Measurements from ENCODE around the gene ACSF3.

The ACSF3 gene

GRCh38 chr16:89166696-89167424 is 73.2 kb downstream of the ACSF3 start:
- H3K27me3 Mint-ChIP-seq = peaks cover 57% of the 10 kb centered on the region

GRCh38 chr16:89167425-89167941 is 73.8 kb downstream of the ACSF3 start:
- intact Hi-C loops (cut with micrococcal nuclease) = loop anchor here (5.0 kb wide), 3 partner anchors 225 to 430 kb away; partner anchors contain the start of gene APRT
- Mint-ChIP-seq H3K4me1 (ENCODE audit: low read depth) (peaks cover 25% of the 10 kb centered on the region), H3K9me3 (no peaks in the 10 kb centered on the region), H3K27me3 (peaks cover 63% of the 10 kb centered on the region), H3K4me3 (no peak overlapping the region), H3K27ac (no peak overlapping the region), H3K36me3 (ENCODE audit: low read depth) (no peaks in the 10 kb centered on the region)

More at GRCh38 chr16:89166696-89167424, 73.2 kb downstream of the ACSF3 start:
- Mint-ChIP-seq H3K9me3 (no peaks in the 10 kb centered on the region), H3K27ac (no peak overlapping the region), H3K36me3 (ENCODE audit: low read depth) (no peaks in the 10 kb centered on the region), H3K4me1 (ENCODE audit: low read depth) (peaks cover 25% of the 10 kb centered on the region), H3K4me3 (no peak overlapping the region)
- intact Hi-C loops (cut with micrococcal nuclease) = loop anchor here (5.0 kb wide), 3 partner anchors 225 to 430 kb away; partner anchors contain the start of gene APRT

- intact Hi-C loops (cut with micrococcal nuclease) = loop anchor here (5.0 kb wide), 3 partner anchors 226 to 431 kb away; partner anchors contain the start of gene APRT
- Mint-ChIP-seq H3K4me3 (no peak overlapping the region), H3K27me3 (peaks cover 72% of the 10 kb centered on the region), H3K36me3 (ENCODE audit: low read depth) (no peaks in the 10 kb centered on the region), H3K27ac (no peak overlapping the region), H3K4me1 (ENCODE audit: low read depth) (peaks cover 25% of the 10 kb centered on the region), H3K9me3 (no peaks in the 10 kb centered on the region)
Measured at GRCh38 chr16:89168381-89169189, 74.9 kb downstream of the ACSF3 start.

GRCh38 chr16:89169778-89170177 is 76.1 kb downstream of the ACSF3 start:
- Mint-ChIP-seq H3K9me3 (no peaks in the 10 kb centered on the region), H3K4me3 (no peak overlapping the region), H3K27me3 (peaks cover 79% of the 10 kb centered on the region), H3K27ac (no peak overlapping the region), H3K4me1 (ENCODE audit: low read depth) (peaks cover 21% of the 10 kb centered on the region), H3K36me3 (ENCODE audit: low read depth) (no peaks in the 10 kb centered on the region)
- intact Hi-C loops (cut with micrococcal nuclease) = loop anchor here (5.0 kb wide), 3 partner anchors 227 to 432 kb away; partner anchors contain the start of gene APRT

- intact Hi-C loops (cut with micrococcal nuclease) = no loop called here
- peaks cover 82% of the 10 kb centered on the region for H3K27me3 Mint-ChIP-seq
- peaks cover 21% of the 10 kb centered on the region for H3K4me1 Mint-ChIP-seq (ENCODE audit: low read depth)
- H3K27ac Mint-ChIP-seq = no peak overlapping the region
- no peaks in the 10 kb centered on the region for H3K36me3 Mint-ChIP-seq (ENCODE audit: low read depth)
- no peaks in the 10 kb centered on the region for H3K9me3 Mint-ChIP-seq
- H3K4me3 Mint-ChIP-seq = peak overlapping the region; percentile 62
Measured at GRCh38 chr16:89170346-89171215, 76.9 kb downstream of the ACSF3 start.

- H3K4me3 Mint-ChIP-seq = peak within 1 kb of the TSS; percentile 62
- H3K27ac Mint-ChIP-seq = no peak within 1 kb of the TSS
- no peaks in the 10 kb centered on the region for H3K36me3 Mint-ChIP-seq (ENCODE audit: low read depth)
- peaks cover 21% of the 10 kb centered on the region for H3K4me1 Mint-ChIP-seq (ENCODE audit: low read depth)
- peaks cover 78% of the 10 kb centered on the region for H3K27me3 Mint-ChIP-seq
- intact Hi-C loops (cut with micrococcal nuclease) = no loop called here
- H3K9me3 Mint-ChIP-seq = no peaks in the 10 kb centered on the region
Measured at GRCh38 chr16:89171216-89172170, 77.8 kb downstream of the ACSF3 start, which contains the start of gene CDH15. Gene CDH15 (plus strand): TSS chr16:89171748. CDS start chr16:89171832, 84 bp downstream.

- Mint-ChIP-seq H3K27ac (no peak overlapping the region), H3K27me3 (peaks cover 74% of the 10 kb centered on the region), H3K36me3 (ENCODE audit: low read depth) (no peaks in the 10 kb centered on the region), H3K9me3 (no peaks in the 10 kb centered on the region), H3K4me1 (ENCODE audit: low read depth) (peaks cover 18% of the 10 kb centered on the region), H3K4me3 (no peak overlapping the region)
- intact Hi-C loops (cut with micrococcal nuclease) = no loop called here
Measured at GRCh38 chr16:89172171-89172527, 78.5 kb downstream of the ACSF3 start.

- Mint-ChIP-seq H3K27ac (no peak overlapping the region), H3K4me1 (ENCODE audit: low read depth) (peaks cover 13% of the 10 kb centered on the region), H3K9me3 (no peaks in the 10 kb centered on the region), H3K4me3 (no peak overlapping the region), H3K36me3 (ENCODE audit: low read depth) (no peaks in the 10 kb centered on the region), H3K27me3 (peaks cover 74% of the 10 kb centered on the region)
- intact Hi-C loops (cut with micrococcal nuclease) = no loop called here
Measured at GRCh38 chr16:89172528-89173173, 79.0 kb downstream of the ACSF3 start.

GRCh38 chr16:89173174-89173921 is 79.7 kb downstream of the ACSF3 start:
- Mint-ChIP-seq H3K27ac (no peak overlapping the region), H3K9me3 (no peaks in the 10 kb centered on the region), H3K4me1 (ENCODE audit: low read depth) (peaks cover 9% of the 10 kb centered on the region), H3K27me3 (peaks cover 68% of the 10 kb centered on the region), H3K36me3 (ENCODE audit: low read depth) (no peaks in the 10 kb centered on the region), H3K4me3 (no peak overlapping the region)
- intact Hi-C loops (cut with micrococcal nuclease) = no loop called here

- H3K27ac Mint-ChIP-seq = no peak overlapping the region
- H3K9me3 Mint-ChIP-seq = no peaks in the 10 kb centered on the region
- no peak overlapping the region for H3K4me3 Mint-ChIP-seq
- peaks cover 9% of the 10 kb centered on the region for H3K4me1 Mint-ChIP-seq (ENCODE audit: low read depth)
- intact Hi-C loops (cut with micrococcal nuclease) = no loop called here
- peaks cover 62% of the 10 kb centered on the region for H3K27me3 Mint-ChIP-seq
- H3K36me3 Mint-ChIP-seq (ENCODE audit: low read depth) = no peaks in the 10 kb centered on the region
Measured at GRCh38 chr16:89174055-89174827, 80.6 kb downstream of the ACSF3 start.

- peaks cover 9% of the 10 kb centered on the region for H3K4me1 Mint-ChIP-seq (ENCODE audit: low read depth)
- no peaks in the 10 kb centered on the region for H3K9me3 Mint-ChIP-seq
- no peaks in the 10 kb centered on the region for H3K36me3 Mint-ChIP-seq (ENCODE audit: low read depth)
- no peak overlapping the region for H3K4me3 Mint-ChIP-seq
- H3K27me3 Mint-ChIP-seq = peaks cover 61% of the 10 kb centered on the region
- intact Hi-C loops (cut with micrococcal nuclease) = no loop called here
- no peak overlapping the region for H3K27ac Mint-ChIP-seq
Measured at GRCh38 chr16:89174877-89175276, 81.2 kb downstream of the ACSF3 start.
